Left lung (tissue), 10 donors: ENCODE measurements around the gene ASTN2. TPM values are rescaled to one million over a fixed set of nuclear protein-coding genes. Genes with fewer than 3 reads are reported as not detected.

Source experiments
- ATAC-seq: fragments of 200-7000 bp; cut with Tn5 transposase; one replicate; pipeline ENCODE4 v1.9.1; 2020; ENCODE audit warnings: moderate library complexity
- DNase-seq, 4 donors: peaks; one replicate each; pipeline ENCODE4 v3.0.0-alpha.2; 2013 to 2020
- H3K27ac ChIP-seq, 2 donors: fragments of 200-600 bp; sonication (generic) in 1 of 2; one replicate each; pipeline versions ENCODE4 v1.5.0 to v1.8.0; 2020 to 2021
- H3K27me3 ChIP-seq, 2 donors: fragments of 200-600 bp; sonication (generic) in 1 of 2; one replicate each; pipeline versions ENCODE4 v1.5.0 to v1.8.0; 2020 to 2021
- H3K36me3 ChIP-seq, 2 donors: fragments of 200-600 bp; sonication (generic) in 1 of 2; one replicate each; pipeline versions ENCODE4 v1.5.0 to v1.8.0; 2020 to 2021
- H3K4me1 ChIP-seq, 2 donors: fragments of 200-600 bp; one replicate each; pipeline ENCODE4 v1.8.0; 2021
- H3K4me3 ChIP-seq, 2 donors: fragments of 200-600 bp; sonication (generic) in 1 of 2; one replicate each; pipeline versions ENCODE4 v1.5.0 to v1.8.0; 2020 to 2021; ENCODE audit warnings: mild to moderate bottlenecking in 1 of 2
- H3K9me3 ChIP-seq, 2 donors: fragments of 200-600 bp; sonication (generic) in 1 of 2; one replicate each; pipeline versions ENCODE4 v1.5.0 to v1.8.0; 2020 to 2021
- intact Hi-C, 2 donors: fragments of 100-400 bp; cut with DNase I; formaldehyde crosslinking; loops; one replicate each; pipeline versions ENCODE4 v1.11.2 to v1.14.2; 2022
- polyA plus RNA-seq, 6 donors: library from polyadenylated mRNA; unstranded; fragments of 120-200 nt; gene quantifications; one replicate each; pipeline ENCODE4 v1.2.1, GENCODE V29; 2013; ENCODE audit not compliant: insufficient read length in 6 of 6
- total RNA-seq, 2 donors: library from RNA; stranded (reverse); fragmentation: NEBNext Ultra II Directional; extraction: Animal tissue kit (Norgen Biotek cat#: 25700); gene quantifications; one replicate each; pipeline ENCODE4 v1.2.1, GENCODE V29; 2021
- TF ChIP-seq, protein P1 (sequence below), 2 donors: fragments of 200-600 bp; sonication (generic) in 1 of 2; IDR thresholded peaks; one replicate each; pipeline versions ENCODE4 v1.5.0 to v1.8.0; 2021; ENCODE audit warnings: antibody characterized with exemption in 2 of 2
- donor health status: DM: no; HTN: yes; CAD: no.
- donor health status: DM: no; HTN: no; CAD: no.

The ASTN2 gene
- total and polyA plus RNA-seq, 8 donors: 3.1 to 5.5 (median 4.5) TPM

DNA sequence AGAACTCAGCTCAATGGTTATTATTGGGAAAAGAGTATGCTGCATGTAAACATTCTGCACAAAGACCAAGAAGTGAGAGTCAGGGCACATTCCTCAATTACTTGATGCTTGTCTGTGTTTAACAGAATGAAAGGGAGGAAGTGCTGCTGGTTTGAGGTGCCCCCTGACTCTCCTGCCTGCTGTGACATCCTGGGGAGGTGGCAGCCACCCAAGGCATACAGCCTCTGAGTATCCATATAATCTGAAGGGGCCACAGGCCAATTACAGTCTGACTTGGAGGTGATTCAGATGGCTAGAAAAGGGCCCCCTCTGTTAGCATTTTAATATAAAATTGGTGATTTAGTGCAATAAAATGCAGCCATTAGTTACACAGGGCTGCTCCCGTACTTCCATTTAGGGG, 313.8 kb downstream of the ASTN2 start:
- intact Hi-C loops: no loop called here
- Histone ChIP-seq H3K9me3 (no peaks in the 10 kb centered on the region), H3K4me1 (no peaks in the 10 kb centered on the region)

DNA sequence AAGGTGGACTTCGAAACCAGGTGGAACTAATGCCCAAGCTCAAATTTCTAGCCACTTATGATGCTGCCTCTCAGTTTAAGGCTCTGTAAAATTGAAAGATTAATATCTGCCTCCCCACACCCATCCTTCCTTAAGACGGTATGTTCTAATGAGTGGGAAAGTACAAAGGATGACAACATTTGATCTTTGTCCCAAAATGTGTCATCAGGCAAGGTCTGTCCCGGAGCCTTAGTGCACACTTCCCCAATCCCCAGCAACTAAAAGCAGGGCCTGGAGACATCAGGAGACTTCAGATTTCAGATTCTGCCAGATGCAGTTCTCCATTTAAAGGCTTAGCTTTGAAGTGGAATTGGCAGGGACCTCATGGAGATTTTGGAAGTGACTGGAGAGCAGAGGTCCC, 316.5 kb downstream of the ASTN2 start:
- TF ChIP-seq, protein P1, sequence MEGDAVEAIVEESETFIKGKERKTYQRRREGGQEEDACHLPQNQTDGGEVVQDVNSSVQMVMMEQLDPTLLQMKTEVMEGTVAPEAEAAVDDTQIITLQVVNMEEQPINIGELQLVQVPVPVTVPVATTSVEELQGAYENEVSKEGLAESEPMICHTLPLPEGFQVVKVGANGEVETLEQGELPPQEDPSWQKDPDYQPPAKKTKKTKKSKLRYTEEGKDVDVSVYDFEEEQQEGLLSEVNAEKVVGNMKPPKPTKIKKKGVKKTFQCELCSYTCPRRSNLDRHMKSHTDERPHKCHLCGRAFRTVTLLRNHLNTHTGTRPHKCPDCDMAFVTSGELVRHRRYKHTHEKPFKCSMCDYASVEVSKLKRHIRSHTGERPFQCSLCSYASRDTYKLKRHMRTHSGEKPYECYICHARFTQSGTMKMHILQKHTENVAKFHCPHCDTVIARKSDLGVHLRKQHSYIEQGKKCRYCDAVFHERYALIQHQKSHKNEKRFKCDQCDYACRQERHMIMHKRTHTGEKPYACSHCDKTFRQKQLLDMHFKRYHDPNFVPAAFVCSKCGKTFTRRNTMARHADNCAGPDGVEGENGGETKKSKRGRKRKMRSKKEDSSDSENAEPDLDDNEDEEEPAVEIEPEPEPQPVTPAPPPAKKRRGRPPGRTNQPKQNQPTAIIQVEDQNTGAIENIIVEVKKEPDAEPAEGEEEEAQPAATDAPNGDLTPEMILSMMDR (IDR thresholded peaks at IDR 0.05): no peak
- no peaks in the 10 kb centered on the region for H3K27me3 ChIP-seq
- H3K27ac ChIP-seq: no peak overlapping the region
- DNase-seq (no peak), ATAC-seq (no peak)
- intact Hi-C loops: no loop called here
- H3K4me3 ChIP-seq: no peak overlapping the region
- no peaks in the 10 kb centered on the region for H3K9me3 ChIP-seq
- H3K4me1 ChIP-seq: no peaks in the 10 kb centered on the region
- H3K36me3 ChIP-seq: no peaks in the 10 kb centered on the region

More for the DNA sequence above, 313.8 kb downstream of the ASTN2 start:
- no peaks in the 10 kb centered on the region for H3K27me3 ChIP-seq
- no peak overlapping the region for H3K27ac ChIP-seq
- no peaks in the 10 kb centered on the region for H3K36me3 ChIP-seq
- DNase-seq: no peak
- TF ChIP-seq, protein P1 (IDR thresholded peaks at IDR 0.05): no peak
- no peak overlapping the region for H3K4me3 ChIP-seq
- ATAC-seq: no peak

GRCh38 chr9:117097761-117098160, 317.1 kb downstream of the ASTN2 start:
- TF ChIP-seq, protein P1 (IDR thresholded peaks at IDR 0.05): no peak
- no peak overlapping the region for H3K27ac ChIP-seq
- DNase-seq (no peak), ATAC-seq (no peak)
- H3K27me3 ChIP-seq: no peaks in the 10 kb centered on the region
- H3K9me3 ChIP-seq: no peaks in the 10 kb centered on the region
- intact Hi-C loops: no loop called here
- no peaks in the 10 kb centered on the region for H3K36me3 ChIP-seq
- no peaks in the 10 kb centered on the region for H3K4me1 ChIP-seq
- H3K4me3 ChIP-seq: no peak overlapping the region

DNA sequence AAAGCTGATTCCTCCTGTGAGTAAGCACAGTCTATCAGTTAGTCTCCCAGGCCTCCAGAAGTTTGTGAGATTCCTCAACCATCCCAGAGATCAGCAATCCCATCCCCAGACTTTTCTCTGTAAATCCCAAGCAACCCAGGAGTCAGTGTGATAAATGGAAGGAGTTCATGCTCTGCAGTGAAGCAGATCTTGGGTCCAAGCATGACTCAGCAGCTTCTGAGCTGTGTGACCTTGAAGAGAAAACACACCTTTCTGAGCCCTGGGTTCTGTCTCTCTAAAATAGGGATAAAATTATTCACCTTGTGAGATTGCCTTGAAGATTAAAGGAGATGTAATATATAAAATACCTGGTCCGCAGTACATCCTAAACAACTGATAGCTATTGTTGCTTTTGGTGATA, 318.7 kb downstream of the ASTN2 start:
- Histone ChIP-seq H3K27me3 (no peaks in the 10 kb centered on the region), H3K4me1 (no peaks in the 10 kb centered on the region), H3K9me3 (no peaks in the 10 kb centered on the region), H3K36me3 (no peaks in the 10 kb centered on the region), H3K27ac (no peak overlapping the region), H3K4me3 (no peak overlapping the region)
- TF ChIP-seq, protein P1 (IDR thresholded peaks at IDR 0.05): no peak
- intact Hi-C loops: no loop called here
- DNase-seq (no peak), ATAC-seq (no peak)

GRCh38 chr9:117095081-117095480, 319.8 kb downstream of the ASTN2 start:
- ATAC-seq (no peak), DNase-seq (no peak)
- H3K4me3 ChIP-seq: no peak overlapping the region
- TF ChIP-seq, protein P1 (IDR thresholded peaks at IDR 0.05): no peak
- intact Hi-C loops: no loop called here
- H3K27ac ChIP-seq: no peak overlapping the region
- no peaks in the 10 kb centered on the region for H3K4me1 ChIP-seq
- no peaks in the 10 kb centered on the region for H3K36me3 ChIP-seq
- no peaks in the 10 kb centered on the region for H3K27me3 ChIP-seq
- no peaks in the 10 kb centered on the region for H3K9me3 ChIP-seq
